NCI-H526 (cell line): Measurements from ENCODE around the gene PCBD1.

Experiments
- DNase-seq, 2 experiments: peaks; one replicate each; lab custom pipeline; 2025; lab: John Stamatoyannopoulos, UW

Gene PCBD1

DNA sequence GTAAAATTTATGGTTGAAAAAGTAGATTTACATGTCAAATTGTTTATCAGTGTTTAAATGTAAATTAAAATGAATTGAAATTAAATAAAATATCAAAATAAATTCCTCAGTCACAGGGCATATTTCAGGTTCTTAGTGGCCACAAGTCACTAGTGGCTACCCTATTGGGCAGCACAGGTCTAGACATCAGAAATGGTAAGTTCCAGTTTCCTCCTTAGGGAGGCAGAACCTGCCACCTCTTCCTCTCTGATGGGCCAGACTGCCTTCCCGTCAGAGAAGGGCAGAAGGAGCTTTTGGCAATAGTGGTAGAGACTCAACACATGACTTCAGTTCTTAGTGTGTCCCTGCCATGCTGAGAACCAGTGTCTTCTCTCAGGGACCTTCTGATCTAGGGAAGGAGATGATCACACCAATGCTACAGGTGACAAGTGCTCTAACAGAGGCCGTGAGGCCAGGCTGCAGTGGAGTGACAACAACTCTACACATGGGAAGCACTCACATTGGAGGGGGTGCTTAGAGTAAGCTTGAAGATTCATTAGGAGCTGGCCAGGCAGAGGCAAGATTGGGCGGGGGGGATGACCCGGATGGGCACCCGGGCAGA lies 14.4 kb upstream of the PCBD1 start:
- DNase-seq, result no peak

DNA sequence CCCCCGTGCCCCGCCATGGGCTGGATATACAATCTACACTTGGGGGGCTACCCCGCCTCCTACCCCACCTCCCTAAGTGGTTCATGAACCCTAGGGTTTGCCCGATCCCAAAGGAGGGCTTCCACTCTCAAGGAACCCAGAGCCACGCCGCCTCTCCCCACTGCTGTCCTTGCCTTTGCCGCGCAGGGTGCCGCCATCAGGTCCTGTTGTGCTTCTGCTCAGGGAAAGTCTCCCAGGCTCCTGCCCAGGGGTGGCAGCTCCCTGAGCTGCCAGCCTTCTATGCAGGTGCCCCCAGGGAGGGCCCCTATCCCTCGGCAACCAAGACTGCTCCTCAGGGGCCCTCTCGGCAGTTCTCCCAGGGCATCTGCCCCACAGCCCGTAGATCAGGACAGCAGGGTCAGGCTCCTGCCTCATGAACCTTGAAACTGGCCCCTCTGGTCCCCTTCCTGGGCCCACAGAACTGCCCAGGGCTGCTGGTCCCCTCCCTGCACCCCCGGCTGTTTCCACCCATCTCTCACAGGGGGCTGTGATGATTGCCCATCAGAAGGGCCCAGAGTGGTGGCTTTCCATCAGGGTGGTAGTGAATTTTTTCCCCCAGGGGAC lies 13.0 kb upstream of the PCBD1 start:
- no peak for DNase-seq

DNA sequence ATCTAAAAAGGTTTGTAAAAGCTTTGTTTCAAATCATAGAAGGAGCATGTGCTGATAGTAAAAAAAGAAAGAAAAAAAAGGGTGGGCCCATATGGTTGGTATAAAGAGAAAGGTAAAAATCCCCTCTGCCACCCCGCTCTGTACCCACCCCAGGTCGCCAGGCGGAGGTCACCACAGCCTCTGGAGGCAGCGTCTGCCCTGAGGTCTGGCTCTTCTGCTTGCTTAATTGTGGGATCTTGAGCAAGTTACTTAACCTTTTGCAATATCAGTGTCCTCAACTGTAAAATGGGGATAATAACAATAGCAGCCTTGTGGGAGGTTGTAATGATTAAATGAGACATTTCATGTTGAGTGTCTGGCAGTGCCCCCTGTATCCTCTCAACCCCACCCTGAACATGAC lies 10.7 kb upstream of the PCBD1 start:
- DNase-seq, result no peak

DNA sequence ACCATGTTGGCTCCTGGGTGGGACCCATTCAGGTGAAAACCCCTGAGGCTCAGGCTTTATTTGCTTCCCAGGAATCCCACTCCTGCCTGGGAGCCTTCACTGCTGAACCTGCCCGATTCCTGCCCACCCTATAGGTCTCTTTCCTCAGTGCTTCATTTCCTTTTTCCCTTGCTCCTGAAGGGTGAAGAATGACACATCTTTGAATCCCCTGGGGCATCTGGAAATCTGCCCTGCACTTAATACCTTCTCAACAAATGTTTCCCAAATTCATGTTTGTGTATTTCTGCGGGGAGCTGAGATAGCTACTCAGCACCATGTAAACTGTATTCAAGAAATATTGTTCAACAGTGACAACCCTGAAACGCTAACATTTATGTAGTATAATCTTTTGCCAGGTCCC lies 10.3 kb upstream of the PCBD1 start:
- DNase-seq, result no peak

DNA sequence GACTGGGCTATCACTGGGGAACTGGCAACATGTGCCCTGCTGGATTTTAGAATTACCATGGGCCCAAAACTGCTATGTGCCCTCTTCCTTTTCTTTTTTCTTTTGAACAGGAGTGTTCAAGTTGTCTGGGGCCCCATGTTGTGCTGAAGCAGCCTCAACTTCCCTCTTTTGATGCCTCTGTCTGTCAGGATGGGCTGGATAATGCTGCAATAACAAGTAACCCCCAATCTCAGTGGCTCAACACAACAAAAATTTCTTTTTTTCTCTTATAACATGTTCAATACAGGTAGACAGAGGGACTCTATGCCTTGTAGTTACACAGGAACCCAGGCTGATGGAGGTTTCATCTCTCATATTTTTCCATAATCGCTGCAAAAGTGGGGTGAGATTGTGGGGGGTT lies 8.2 kb upstream of the PCBD1 start:
- no peak for DNase-seq

DNA sequence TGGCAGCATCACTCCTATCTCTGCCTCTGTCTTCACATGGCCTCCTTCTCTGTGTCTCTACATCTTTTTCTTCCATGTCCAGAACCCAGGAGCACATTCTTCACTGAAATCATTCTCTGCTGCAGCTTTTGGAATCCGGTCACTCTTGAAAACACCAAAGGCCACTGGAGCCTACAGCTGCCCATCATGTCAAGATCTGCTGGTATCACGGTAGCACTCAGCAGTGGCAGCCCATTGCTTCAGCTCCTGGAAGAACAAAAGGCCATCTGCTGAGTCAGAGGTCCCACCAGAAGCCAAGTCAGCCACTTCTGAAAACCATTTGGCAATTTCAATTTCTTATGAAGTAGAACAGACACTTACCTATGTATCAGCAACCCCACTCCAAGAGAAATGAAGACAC lies 6.1 kb upstream of the PCBD1 start:
- DNase-seq, result no peak

DNA sequence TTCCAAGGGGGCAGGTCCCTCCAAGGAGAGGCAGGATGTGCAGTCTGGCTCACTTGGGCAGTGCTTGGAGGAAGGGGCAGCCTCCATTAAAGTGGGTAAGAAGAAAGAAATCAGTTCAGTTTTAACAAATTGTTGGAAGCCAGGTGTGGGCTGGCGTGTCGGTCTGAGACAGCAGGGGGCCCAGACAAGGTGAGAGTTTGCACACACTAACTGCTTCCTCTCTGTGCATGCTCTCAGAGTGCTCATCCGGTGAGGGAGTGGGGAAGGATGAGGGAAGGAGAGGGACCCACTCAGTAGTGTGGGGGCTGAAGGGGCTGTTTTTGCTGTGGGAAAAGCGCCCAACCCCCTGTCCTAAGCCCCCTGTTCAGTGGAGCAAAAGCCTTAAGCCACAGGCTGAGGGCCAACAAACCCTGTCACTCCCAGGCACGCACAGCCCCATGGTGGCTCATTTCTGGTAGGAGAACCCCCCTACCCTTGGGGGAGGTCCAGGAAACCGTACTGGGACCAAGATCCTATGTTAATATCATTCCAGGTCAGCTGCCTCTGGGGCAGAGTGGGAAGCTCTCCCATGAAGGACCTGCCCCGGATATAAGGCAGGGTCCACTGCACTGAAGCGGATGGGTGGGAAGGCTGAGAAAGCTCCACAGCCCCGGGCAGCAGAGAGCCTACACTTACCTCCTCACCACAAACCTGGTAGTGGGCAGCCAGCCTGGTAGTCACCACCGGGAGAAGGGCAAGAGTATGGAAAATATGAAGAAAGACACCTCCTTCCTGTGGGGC lies 5.1 kb upstream of the PCBD1 start:
- DNase-seq, result no peak

GRCh38 chr10:70892631-70893030 lies 4.3 kb upstream of the PCBD1 start:
- DNase-seq, result no peak

DNA sequence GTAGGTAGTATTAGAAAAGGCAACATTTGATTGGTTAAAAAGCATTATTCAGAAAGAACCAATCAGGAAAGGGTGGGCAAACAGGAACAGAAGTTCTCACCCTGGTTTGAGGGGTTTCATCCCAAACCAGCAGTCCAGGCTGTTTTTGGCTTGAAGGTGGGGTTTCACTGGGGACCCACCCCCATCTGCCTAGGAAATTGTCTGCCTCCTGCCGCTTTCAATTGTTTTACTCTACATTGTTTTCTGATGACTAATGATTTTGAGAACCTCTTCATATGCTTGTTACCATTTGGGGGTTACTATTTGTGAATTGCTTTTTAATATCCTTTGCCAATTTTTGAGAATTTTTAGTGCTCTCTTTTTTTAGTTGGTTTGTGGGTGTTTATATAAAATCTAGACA lies 3.3 kb upstream of the PCBD1 start:
- no peak for DNase-seq

GRCh38 chr10:70890917-70891431 lies 2.6 kb upstream of the PCBD1 start:
- DNase-seq, result no peak

DNA sequence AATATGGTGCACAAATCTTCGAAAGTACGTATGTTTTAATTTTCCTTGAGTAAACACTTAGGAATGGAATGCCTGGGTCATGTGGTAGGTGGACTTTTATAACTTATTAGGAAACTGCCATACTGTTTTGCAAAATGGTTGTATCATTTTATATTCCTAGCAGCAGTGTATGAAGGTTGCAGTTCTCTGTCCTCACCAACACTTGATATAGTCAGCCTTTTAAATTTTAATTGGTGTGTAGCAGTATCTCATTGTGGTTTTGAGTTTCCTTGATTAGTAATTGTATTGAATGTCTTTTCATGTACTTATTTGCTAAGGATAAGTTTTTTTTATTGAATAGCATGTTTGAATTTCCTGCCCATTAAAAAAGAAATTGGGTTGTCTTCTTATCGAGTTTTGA lies 926 bp upstream of the PCBD1 start:
- no peak for DNase-seq

- peak in 1 of 2 experiments; percentile 34 for DNase-seq
These were observed 1.3 kb downstream of the PCBD1 start for GRCh38 chr10:70886921-70887665.

DNA sequence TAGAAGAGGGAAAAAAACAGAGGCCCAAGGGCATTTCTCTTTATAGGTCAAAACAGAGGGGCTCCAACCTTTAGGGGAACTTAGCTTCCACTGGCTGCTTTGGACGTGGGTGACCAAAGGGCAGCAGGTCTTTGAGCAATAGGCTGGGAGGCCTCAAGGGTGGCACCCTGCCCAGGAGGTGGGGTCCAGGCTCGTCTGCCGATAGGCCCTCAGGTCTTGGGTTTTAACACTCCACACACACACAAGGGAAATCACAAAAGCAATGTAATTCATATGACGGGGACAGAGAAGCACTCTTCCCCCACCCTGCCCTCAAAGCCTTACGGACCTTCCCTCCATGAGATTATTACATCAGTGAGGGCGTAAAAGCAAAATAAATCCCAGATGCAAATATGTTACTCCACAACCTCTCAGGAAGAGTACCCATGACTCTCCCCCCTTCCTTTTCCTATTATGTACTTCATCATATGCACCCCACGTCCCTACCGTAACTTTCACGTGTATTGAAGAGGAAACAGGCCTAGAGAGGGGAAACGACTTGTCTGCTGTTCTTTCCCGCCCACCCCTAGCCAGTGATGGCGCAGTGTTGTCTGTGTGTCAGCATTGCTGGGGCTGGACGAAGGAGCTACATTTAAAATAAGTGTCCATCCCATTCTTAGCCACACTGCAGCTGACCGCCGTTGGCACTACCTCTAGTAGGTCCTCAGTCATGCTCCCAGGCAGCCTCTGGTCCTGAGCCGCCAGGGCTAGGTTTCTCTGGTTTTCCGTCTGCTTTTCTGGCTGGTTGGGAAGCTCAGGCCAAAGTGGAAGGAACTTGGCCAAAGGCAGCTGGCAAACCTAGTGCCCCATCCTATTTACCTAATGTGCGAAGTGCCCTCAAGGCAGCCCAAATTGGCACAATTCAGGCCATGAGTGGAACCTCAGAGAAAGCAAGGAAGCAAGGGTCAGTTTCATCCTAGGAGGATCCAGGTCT lies 2.1 kb downstream of the PCBD1 start:
- DNase-seq, result no peak

DNA sequence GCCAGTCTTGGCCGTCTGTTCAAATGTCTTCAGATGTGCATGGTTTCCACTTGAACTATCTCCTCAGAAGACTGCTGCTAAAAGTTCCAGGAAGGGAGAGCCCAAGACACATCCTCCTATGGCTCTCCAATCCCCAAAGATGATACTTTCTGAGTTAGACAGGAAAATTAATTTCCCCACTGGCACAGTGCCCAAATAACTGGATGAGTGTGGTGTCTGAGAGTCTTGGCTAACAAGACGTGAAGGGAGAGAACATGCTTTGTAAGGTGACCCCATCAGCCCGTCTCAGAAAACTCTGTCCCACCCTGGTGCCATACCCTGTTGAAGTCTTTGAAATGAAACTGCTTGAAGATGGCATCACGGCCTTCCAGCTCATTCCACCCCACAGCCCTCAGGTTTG lies 2.9 kb downstream of the PCBD1 start:
- no peak for DNase-seq

GRCh38 chr10:70884741-70885140 lies 3.6 kb downstream of the PCBD1 start:
- no peak for DNase-seq

DNA sequence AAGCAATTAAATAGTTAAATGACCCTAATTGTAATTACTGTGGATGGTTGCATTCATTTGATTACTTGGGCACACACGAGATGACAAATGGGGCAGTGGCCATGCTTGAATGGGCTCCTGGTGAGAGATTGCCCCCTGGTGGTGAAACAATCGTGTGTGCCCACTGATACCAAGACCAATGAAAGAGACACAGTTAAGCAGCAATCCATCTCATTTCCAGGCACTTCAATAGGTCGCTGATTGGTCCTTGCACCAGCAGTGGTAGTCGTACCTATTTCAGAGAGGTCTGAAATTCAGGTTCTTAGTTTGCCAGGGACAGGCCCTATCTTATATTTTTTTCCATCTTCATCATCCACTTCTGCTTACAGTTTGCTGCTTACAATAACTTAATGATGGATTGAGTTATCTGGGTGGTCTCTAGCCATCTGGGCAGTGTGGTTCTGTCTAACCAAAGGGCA lies 8.3 kb downstream of the PCBD1 start:
- DNase-seq, result peak; percentile 2 to 80

DNA sequence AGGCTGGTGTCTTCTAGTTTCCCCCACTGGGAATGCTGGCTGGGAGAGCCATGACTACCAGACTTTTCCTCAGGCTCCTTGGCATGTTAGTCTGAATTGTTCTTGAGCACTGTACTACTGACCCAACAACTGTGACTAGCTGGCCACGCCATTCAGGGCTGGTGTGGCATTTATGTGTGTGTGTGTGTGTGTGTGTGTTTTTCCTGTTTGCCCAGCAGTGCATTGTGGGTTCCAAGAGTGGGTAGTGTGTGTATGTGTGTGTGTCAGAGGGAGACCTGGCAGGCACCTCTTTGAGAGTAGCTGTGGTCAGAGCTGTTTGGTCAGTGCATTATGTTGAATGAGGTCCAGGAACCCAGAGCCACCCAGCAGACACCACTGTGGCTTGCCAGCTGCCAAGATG lies 9.2 kb downstream of the PCBD1 start:
- DNase-seq, result no peak

GRCh38 chr10:70874061-70874460 lies 14.3 kb downstream of the PCBD1 start:
- no peak for DNase-seq

- DNase-seq, result no peak
These were observed 16.1 kb downstream of the PCBD1 start for GRCh38 chr10:70872291-70872690.

DNA sequence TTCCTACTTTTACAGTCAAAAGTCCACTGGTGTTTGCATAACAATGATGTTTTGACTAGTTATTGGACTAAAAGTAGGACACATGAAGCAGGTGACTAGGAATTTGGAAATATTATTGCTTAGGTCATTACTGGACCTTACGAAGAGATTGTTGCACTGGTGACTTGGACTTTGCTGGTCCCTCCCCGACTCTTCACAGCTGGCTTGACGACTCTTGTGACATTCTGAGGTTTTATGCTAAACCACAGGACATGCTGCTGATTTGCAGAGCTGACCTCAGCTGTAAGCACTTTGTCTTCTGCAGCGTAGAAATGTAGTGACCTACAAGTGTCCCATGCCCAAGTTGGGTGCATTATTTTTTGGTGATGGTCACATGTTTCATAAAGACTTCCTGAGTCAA lies 21.9 kb downstream of the PCBD1 start:
- DNase-seq, result no peak

DNA sequence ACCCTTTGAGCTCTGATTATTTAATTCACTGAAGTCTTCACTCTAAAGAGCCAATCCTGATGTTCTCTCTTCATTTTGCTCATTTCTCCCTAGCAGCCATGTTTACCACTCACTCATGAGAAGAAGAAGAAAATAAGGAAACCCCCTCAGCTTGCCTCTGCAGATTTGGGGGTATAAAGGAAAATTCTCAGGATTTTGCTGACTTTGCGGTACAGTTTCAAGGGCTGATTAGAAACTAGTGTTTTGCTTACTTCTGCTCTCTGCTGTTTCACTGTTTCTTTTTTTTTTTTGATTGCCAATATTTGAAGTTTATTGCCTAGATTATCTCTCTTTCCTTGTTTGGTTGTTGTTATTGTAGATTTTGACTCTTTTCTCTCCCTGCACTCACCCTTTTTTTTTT lies 23.4 kb downstream of the PCBD1 start:
- no peak for DNase-seq
